Mesenchymal stem cell (in vitro differentiated cells and primary cell): Measurements from ENCODE around the gene FDPS.
A peak's percentile ranks its signal among the peaks of the same experiment; 100 is the strongest.

Source experiments
- DNase-seq: peaks from one replicate; pipeline ENCODE4 v3.0.0-alpha.2; 2013
- H2AFZ ChIP-seq: one replicate; pipeline ENCODE4 v1.6.1; 2013; ENCODE audit warnings: low read depth, mild to moderate bottlenecking, control low read depth, inconsistent platforms, low read length, moderate library complexity
- H2AK5ac ChIP-seq: 2 replicates; pipeline ENCODE4 v1.6.1; 2013; ENCODE audit warnings: low read length, moderate library complexity, mild to moderate bottlenecking, inconsistent platforms; ENCODE audit not compliant: severe bottlenecking
- H2BK120ac ChIP-seq: one replicate; pipeline ENCODE4 v1.6.1; 2013; ENCODE audit warnings: low read depth, mild to moderate bottlenecking, inconsistent platforms, low read length, moderate library complexity
- H2BK12ac ChIP-seq, 2 experiments: one replicate each; pipeline ENCODE4 v1.6.1; 2013; ENCODE audit warnings: inconsistent platforms in 2 of 2, low read length in 2 of 2, mild to moderate bottlenecking in 2 of 2, moderate library complexity in 2 of 2, control low read depth in 1 of 2
- H2BK15ac ChIP-seq: one replicate; pipeline ENCODE4 v1.6.1; 2013; ENCODE audit warnings: mild to moderate bottlenecking, low read depth, inconsistent platforms; ENCODE audit not compliant: poor library complexity, severe bottlenecking
- H2BK5ac ChIP-seq: 2 replicates; pipeline ENCODE4 v1.6.1; 2013; ENCODE audit warnings: low read depth, mild to moderate bottlenecking, low read length, control low read depth, inconsistent platforms; ENCODE audit not compliant: poor library complexity, severe bottlenecking
- H3K14ac ChIP-seq, 2 experiments: one replicate each; pipeline ENCODE4 v1.6.1; 2013; ENCODE audit warnings: inconsistent platforms in 2 of 2, low read length in 2 of 2, control low read depth in 1 of 2, mild to moderate bottlenecking in 1 of 2, moderate library complexity in 1 of 2
- H3K18ac ChIP-seq, 2 experiments: one replicate each; pipeline ENCODE4 v1.6.1; 2013; ENCODE audit warnings: inconsistent platforms in 2 of 2, low read length in 2 of 2, control low read depth in 1 of 2, low read depth in 1 of 2, mild to moderate bottlenecking in 1 of 2
- H3K23ac ChIP-seq, 2 experiments: one replicate each; pipeline ENCODE4 v1.6.1; 2013; ENCODE audit warnings: inconsistent platforms in 2 of 2, low read length in 2 of 2, mild to moderate bottlenecking in 2 of 2, moderate library complexity in 2 of 2, control low read depth in 1 of 2
- H3K27ac ChIP-seq: 2 replicates; pipeline ENCODE4 v1.5.1; 2013; ENCODE audit warnings: mild to moderate bottlenecking, moderate library complexity, low read length, control low read depth, inconsistent platforms; ENCODE audit not compliant: poor library complexity, severe bottlenecking
- H3K27me3 ChIP-seq, 2 experiments: 2 replicates each; pipeline versions ENCODE4 v1.6.1 to v1.7.0; 2013; ENCODE audit warnings: low read length in 2 of 2, mild to moderate bottlenecking in 2 of 2, moderate library complexity in 2 of 2, control low read depth in 1 of 2, inconsistent platforms in 1 of 2; ENCODE audit not compliant: control insufficient read depth in 1 of 2, insufficient read depth in 1 of 2
- H3K36me3 ChIP-seq, 2 experiments: 2 replicates each; pipeline versions ENCODE4 v1.6.1 to v1.7.0; 2013; ENCODE audit warnings: low read length in 2 of 2, control low read depth in 1 of 2, inconsistent platforms in 1 of 2, low read depth in 1 of 2, mild to moderate bottlenecking in 1 of 2; ENCODE audit not compliant: insufficient read depth in 2 of 2, control insufficient read depth in 1 of 2
- H3K4ac ChIP-seq, 2 experiments: one replicate each; pipeline ENCODE4 v1.6.1; 2013; ENCODE audit warnings: inconsistent platforms in 2 of 2, low read length in 2 of 2, mild to moderate bottlenecking in 2 of 2, moderate library complexity in 2 of 2, control low read depth in 1 of 2, low read depth in 1 of 2
- H3K4me1 ChIP-seq: 2 replicates; pipeline ENCODE4 v1.6.1; 2013; ENCODE audit warnings: low read depth, low read length, control low read depth; ENCODE audit not compliant: control insufficient read depth, insufficient read depth
- H3K4me2 ChIP-seq: 2 replicates; pipeline ENCODE4 v1.6.1; 2013; ENCODE audit warnings: low read length, mild to moderate bottlenecking, inconsistent platforms; ENCODE audit not compliant: poor library complexity, severe bottlenecking
- H3K4me3 ChIP-seq, 2 experiments: 2 replicates each; pipeline versions ENCODE4 v1.5.1 to v1.7.0; 2013; ENCODE audit warnings: low read length in 2 of 2, mild to moderate bottlenecking in 2 of 2, control low read depth in 1 of 2, low read depth in 1 of 2; ENCODE audit not compliant: insufficient read depth in 1 of 2
- H3K79me1 ChIP-seq: replicated peaks from 2 replicates; pipeline ENCODE4 v1.6.1; 2013; ENCODE audit warnings: mild to moderate bottlenecking, control low read depth, low read length, inconsistent platforms; ENCODE audit not compliant: poor library complexity, severe bottlenecking
- H3K9ac ChIP-seq: 2 replicates; pipeline ENCODE4 v1.7.0; 2013; ENCODE audit warnings: mild to moderate bottlenecking, low read length, moderate library complexity
- H3K9me3 ChIP-seq: 2 replicates; pipeline ENCODE4 v1.7.0; 2013; ENCODE audit warnings: mild to moderate bottlenecking, low read length; ENCODE audit not compliant: control insufficient read depth
- H4K8ac ChIP-seq: one replicate; pipeline ENCODE4 v1.6.1; 2013; ENCODE audit warnings: inconsistent platforms, mild to moderate bottlenecking, low read length, moderate library complexity
- H4K91ac ChIP-seq: one replicate; pipeline ENCODE4 v1.6.1; 2013; ENCODE audit warnings: mild to moderate bottlenecking, low read length, inconsistent platforms
- WGBS: methylation state at CpG from one replicate; pipeline ENCODE4 v1.1.7; 2013; ENCODE audit warnings: mixed read lengths; 5-methylcytosine and 5-hydroxymethylcytosine counted together

FDPS gene

GRCh38 chr1:155323729-155324036 is 15.0 kb downstream of the FDPS start:
- H2AK5ac ChIP-seq, result no peak overlapping the region
- peak overlapping the region; percentile 96 for H3K4me2 ChIP-seq
- peaks cover 34% of the 10 kb centered on the region for H3K4me1 ChIP-seq
- H3K27ac ChIP-seq, result peak overlapping the region; percentile 96
- no peak overlapping the region for H4K91ac ChIP-seq
- peak overlapping the region; percentile 61 for H2BK5ac ChIP-seq
- peak overlapping the region; percentile 94 for H2BK120ac ChIP-seq
- H3K23ac ChIP-seq, result peak overlapping the region in 1 of 2 experiments; percentile 70
- peaks cover 40 to 53% of the 10 kb centered on the region in 2 experiments for H3K36me3 ChIP-seq
- H3K4me3 ChIP-seq, result peak overlapping the region; percentile 63 to 97
- H3K79me1 ChIP-seq, result peaks cover 36% of the 10 kb centered on the region
- 1% methylated on average over 28 of the region's 29 CpGs for WGBS
- H3K18ac ChIP-seq, result peak overlapping the region; percentile 83 to 98
- H3K9me3 ChIP-seq, result no peaks in the 10 kb centered on the region
- peak overlapping the region; percentile 36 for H2AFZ ChIP-seq
- H3K14ac ChIP-seq, result peak overlapping the region in 1 of 2 experiments; percentile 99
- peak overlapping the region; percentile 82 for H2BK15ac ChIP-seq
- peak overlapping the region in 1 of 2 experiments; percentile 95 for H2BK12ac ChIP-seq
- peak overlapping the region; percentile 94 for H3K9ac ChIP-seq
- peak overlapping the region; percentile 92 for H4K8ac ChIP-seq
- no peaks in the 10 kb centered on the region for H3K27me3 ChIP-seq
- H3K4ac ChIP-seq, result peak overlapping the region in 1 of 2 experiments; percentile 98
- DNase-seq, result peak; percentile 94

GRCh38 chr1:155324037-155324716 is 15.5 kb downstream of the FDPS start:
- H3K9me3 ChIP-seq, result no peaks in the 10 kb centered on the region
- H3K4me1 ChIP-seq, result peaks cover 34% of the 10 kb centered on the region
- no peaks in the 10 kb centered on the region for H3K27me3 ChIP-seq
- peak overlapping the region; percentile 94 for H2BK120ac ChIP-seq
- H3K4me3 ChIP-seq, result peak overlapping the region; percentile 63 to 97
- peak overlapping the region; percentile 96 for H3K4me2 ChIP-seq
- H4K8ac ChIP-seq, result peak overlapping the region; percentile 92
- peak overlapping the region; percentile 1 for H4K91ac ChIP-seq
- H2BK5ac ChIP-seq, result peak overlapping the region; percentile 61
- under 1% methylated on average over 30 of the region's 44 CpGs for WGBS
- H2AFZ ChIP-seq, result peak overlapping the region; percentile 68
- H2BK12ac ChIP-seq, result peak overlapping the region in 1 of 2 experiments; percentile 95
- H3K27ac ChIP-seq, result peak overlapping the region; percentile 96
- peak; percentile 98 for DNase-seq
- H3K9ac ChIP-seq, result peak overlapping the region; percentile 94
- peaks cover 36% of the 10 kb centered on the region for H3K79me1 ChIP-seq
- peak overlapping the region in 1 of 2 experiments; percentile 98 for H3K4ac ChIP-seq
- H3K36me3 ChIP-seq, result peaks cover 39 to 51% of the 10 kb centered on the region in 2 experiments
- peak overlapping the region in 1 of 2 experiments; percentile 86 for H3K23ac ChIP-seq
- H3K18ac ChIP-seq, result peak overlapping the region; percentile 83 to 98
- H2BK15ac ChIP-seq, result peak overlapping the region; percentile 82
- no peak overlapping the region for H2AK5ac ChIP-seq
- H3K14ac ChIP-seq, result peak overlapping the region in 1 of 2 experiments; percentile 99

- peak overlapping the region in 1 of 2 experiments; percentile 49 for H2BK12ac ChIP-seq
- H2AK5ac ChIP-seq, result no peak overlapping the region
- peaks cover 36 to 45% of the 10 kb centered on the region in 2 experiments for H3K36me3 ChIP-seq
- H3K4ac ChIP-seq, result peak overlapping the region; percentile 29 to 91
- H3K79me1 ChIP-seq, result peaks cover 29% of the 10 kb centered on the region
- no peaks in the 10 kb centered on the region for H3K27me3 ChIP-seq
- peak overlapping the region; percentile 57 for H3K4me2 ChIP-seq
- H3K9ac ChIP-seq, result peak overlapping the region; percentile 94
- H2BK15ac ChIP-seq, result peak overlapping the region; percentile 83
- H2BK5ac ChIP-seq, result no peak overlapping the region
- H3K4me3 ChIP-seq, result peak overlapping the region; percentile 63 to 97
- H4K91ac ChIP-seq, result peak overlapping the region; percentile 22
- H3K4me1 ChIP-seq, result peaks cover 34% of the 10 kb centered on the region
- peak overlapping the region; percentile 68 for H2AFZ ChIP-seq
- H3K18ac ChIP-seq, result peak overlapping the region; percentile 66 to 88
- peak overlapping the region; percentile 62 for H3K27ac ChIP-seq
- no peaks in the 10 kb centered on the region for H3K9me3 ChIP-seq
- H3K23ac ChIP-seq, result peak overlapping the region in 1 of 2 experiments; percentile 86
- 8% methylated on average over 44 of the region's 59 CpGs for WGBS
- H2BK120ac ChIP-seq, result peak overlapping the region; percentile 19
- H3K14ac ChIP-seq, result peak overlapping the region in 1 of 2 experiments; percentile 89
- H4K8ac ChIP-seq, result peak overlapping the region; percentile 67
- peak; percentile 76 for DNase-seq
Measured at GRCh38 chr1:155324717-155325602, 16.3 kb downstream of the FDPS start.

- H2BK15ac ChIP-seq, result no peak overlapping the region
- H3K23ac ChIP-seq, result no peak overlapping the region
- no peak overlapping the region for H2AFZ ChIP-seq
- peak overlapping the region; percentile 57 for H3K4me2 ChIP-seq
- H4K8ac ChIP-seq, result peak overlapping the region; percentile 67
- peak overlapping the region; percentile 94 for H3K9ac ChIP-seq
- no peaks in the 10 kb centered on the region for H3K9me3 ChIP-seq
- H3K18ac ChIP-seq, result peak overlapping the region; percentile 34 to 72
- peak overlapping the region in 1 of 2 experiments; percentile 50 for H3K14ac ChIP-seq
- DNase-seq, result no peak
- no peak overlapping the region for H2AK5ac ChIP-seq
- no peaks in the 10 kb centered on the region for H3K27me3 ChIP-seq
- 44% methylated on average over 6 of the region's 6 CpGs for WGBS
- peaks cover 23% of the 10 kb centered on the region for H3K79me1 ChIP-seq
- no peak overlapping the region for H2BK120ac ChIP-seq
- peaks cover 32% of the 10 kb centered on the region for H3K4me1 ChIP-seq
- peaks cover 42 to 44% of the 10 kb centered on the region in 2 experiments for H3K36me3 ChIP-seq
- H3K4me3 ChIP-seq, result peak overlapping the region; percentile 63 to 97
- peak overlapping the region; percentile 22 for H4K91ac ChIP-seq
- no peak overlapping the region for H2BK12ac ChIP-seq
- no peak overlapping the region for H2BK5ac ChIP-seq
- no peak overlapping the region for H3K27ac ChIP-seq
- H3K4ac ChIP-seq, result peak overlapping the region; percentile 29 to 35
Measured at GRCh38 chr1:155325603-155325893, 16.9 kb downstream of the FDPS start.
